ENCODE data around the gene CDC42BPB.

The CDC42BPB gene

DNA sequence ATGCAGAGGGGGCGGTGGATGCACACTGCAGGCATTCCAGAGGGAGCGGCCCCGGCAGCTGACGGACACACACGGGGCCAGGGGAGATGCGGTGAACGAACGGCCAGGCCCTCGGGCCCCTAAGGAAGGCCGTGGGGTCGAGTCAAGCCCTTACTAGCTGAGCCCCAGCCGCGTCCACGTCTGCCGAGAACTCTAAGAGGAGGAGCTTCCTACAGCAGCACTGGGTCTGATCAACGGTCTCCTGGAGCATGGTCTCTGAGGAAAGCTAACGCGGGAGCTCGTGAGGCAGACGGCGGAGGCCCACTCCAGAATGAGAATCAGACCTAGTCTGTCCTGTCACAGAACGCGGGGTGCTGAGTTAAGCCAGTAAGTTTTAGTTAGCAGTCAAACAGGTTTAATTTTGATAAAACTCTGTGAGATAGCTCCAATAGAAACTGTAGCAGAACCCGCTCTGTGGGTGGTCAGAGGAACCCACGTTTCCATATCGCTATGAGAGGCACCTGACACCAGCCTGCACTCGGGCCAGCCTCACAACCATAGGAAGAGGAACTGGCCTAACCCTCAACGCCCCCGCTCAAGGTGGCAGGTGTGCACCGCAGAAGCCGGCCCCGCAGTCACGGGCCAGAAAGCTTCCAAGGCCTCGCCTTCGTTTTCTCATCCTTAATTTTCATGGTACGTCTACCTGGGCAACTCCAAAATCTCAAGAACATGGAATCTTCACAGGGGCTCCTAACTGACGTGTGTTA, 55.5 kb downstream of the CDC42BPB start:
- DNase-seq (ENCODE audit: extremely low spot score, insufficient read length, low read depth) = no peak
- FAIRE-seq = peak; percentile 15

DNA sequence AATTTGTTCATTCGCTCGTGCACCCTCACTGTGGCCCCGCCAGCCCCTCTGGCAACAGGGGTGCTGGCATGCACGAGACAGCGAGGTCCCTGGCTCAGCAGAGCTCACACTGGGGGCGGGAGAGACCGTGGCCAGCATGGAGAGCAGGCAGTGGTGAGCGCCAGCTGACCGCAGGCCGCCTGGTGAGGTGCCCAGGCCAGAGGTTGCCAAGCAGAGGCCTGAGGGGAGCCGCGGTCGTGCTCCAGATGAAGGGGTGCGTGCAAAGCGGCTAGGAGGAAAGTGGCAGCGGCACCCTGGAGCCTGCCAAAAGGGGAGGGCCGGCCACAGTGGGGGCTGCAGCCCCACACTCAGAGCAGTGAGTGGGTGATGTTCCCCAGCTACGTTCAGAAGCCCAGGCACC, 56.1 kb downstream of the CDC42BPB start:
- FAIRE-seq (no peak), DNase-seq (ENCODE audit: extremely low spot score, insufficient read length, low read depth) (no peak)

DNA sequence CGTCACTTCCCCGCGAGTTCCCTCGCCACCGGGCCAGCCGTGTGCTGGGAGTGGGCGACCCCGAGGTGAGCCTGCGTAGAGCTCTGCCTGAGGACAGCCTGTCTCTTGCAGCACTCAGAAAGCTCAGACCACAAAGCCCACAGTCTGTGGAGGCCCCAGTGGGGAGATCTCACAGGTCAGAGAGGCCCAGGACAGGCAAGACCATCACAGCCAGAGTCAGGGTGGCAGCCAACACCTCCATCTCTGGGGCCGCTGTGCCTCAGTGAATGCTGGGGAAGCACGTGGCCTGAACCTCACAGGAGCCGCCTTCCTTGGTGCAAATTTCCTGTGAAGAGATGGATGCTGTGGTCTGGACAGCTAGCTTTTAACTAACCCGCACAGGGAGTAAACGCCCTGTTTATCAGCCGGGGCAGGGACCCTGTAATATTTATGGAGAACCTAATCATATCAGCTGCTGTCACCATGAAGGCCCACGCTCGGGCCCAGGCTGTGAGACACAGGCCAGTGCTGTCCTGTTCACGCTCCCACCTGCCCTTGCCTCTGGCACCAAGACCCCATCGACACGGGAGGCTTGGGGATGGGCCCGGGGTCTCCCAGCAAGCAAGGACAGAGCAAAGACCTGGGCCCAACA, 56.9 kb downstream of the CDC42BPB start:
- no peak for FAIRE-seq

DNA sequence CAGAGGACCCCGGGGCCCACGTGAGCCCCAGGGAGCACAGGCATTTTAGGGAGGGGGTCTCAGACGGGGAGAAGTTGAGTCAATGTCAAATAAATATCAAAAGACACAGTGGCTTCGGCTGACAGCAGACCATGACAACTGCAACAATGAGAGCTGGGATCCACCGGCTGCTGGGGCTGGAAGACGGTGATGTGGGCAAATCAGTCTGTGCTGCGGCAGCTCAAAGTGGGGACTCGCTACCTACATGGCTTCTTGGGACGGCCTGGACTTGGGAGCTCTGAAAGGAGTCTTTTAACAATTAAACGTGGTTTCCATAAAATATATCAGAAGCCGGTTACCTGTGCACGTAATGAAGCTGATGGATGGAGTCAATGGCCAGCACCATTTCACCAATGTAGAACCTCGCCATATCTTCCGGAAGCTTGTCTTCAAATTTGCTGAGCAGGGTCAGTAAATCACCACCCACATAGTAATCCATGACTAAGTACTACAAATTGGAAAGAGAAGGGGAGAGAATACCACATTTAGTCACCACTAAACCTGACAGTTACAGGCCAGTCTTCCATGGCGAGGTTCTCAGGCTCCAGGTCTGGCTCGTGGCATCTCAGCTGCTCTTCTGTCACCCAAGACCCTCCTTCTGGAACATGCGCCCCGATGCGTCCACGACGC, 58.0 kb downstream of the CDC42BPB start:
- FAIRE-seq (no peak), DNase-seq (ENCODE audit: extremely low spot score, insufficient read length, low read depth) (no peak)

More for the DNA sequence above, 56.9 kb downstream of the CDC42BPB start:
- no peak for DNase-seq (ENCODE audit: extremely low spot score, insufficient read length, low read depth)

DNA sequence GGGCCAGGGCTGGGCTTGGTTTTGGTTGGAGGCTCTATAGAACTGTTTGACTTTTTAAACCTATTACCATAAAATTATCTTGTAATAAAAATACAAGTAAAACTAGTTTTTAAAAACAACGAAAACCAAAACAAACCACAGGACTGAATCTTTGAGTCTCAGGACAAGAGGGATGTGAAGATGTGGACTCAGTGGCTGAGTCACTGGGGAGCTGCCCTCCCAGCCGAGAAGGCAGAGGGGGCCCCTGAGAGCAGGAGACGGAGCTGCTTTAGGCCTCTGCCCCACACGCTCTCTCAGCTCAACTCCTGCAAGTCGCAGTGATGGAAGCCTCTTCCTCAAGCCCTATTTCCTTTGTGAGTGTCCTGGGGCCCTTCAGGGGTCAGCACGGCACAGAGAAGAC, 59.0 kb downstream of the CDC42BPB start:
- DNase-seq (ENCODE audit: extremely low spot score, insufficient read length, low read depth) = no peak
- no peak for FAIRE-seq

DNA sequence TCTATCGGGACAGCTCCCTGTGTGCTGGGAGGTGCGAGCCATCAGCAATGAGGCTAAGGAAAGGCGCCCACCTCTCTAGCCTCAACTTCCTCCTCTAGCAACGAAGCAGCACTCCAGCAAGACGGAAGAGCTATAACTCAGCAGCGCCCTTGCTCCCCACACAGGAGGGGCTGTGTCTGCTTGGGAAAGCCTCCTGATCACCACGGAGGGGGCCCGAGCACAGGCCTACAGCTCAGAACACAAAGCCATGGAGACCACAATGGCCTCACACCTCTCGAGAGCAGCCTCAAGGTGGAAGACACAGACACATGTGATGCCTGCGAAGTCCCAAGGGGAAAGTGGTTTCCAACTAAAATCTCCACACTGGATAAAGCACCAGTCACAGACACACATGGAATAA, 60.4 kb downstream of the CDC42BPB start:
- DNase-seq (ENCODE audit: extremely low spot score, insufficient read length, low read depth) (no peak), FAIRE-seq (no peak)

DNA sequence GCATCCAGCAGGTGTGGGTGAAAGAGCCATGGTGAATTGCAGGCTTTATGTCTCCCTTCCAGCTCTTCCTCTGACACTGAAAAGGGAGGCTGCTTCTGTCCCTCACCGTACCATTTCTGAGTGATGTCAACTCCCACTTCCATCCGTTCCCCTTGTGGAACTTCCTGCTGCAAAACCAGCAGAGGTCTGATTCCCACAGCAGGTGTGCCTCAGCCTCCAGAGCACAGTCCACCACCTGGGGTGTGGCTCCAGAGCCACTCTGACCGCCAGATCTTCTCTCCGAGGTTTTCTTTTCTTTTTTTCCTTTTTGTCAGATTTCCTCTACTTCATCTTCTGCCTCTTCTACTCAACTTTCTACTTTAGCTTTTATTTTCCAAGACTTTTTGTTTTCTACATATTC, 62.7 kb downstream of the CDC42BPB start:
- FAIRE-seq = no peak
- DNase-seq (ENCODE audit: extremely low spot score, insufficient read length, low read depth) = no peak

DNA sequence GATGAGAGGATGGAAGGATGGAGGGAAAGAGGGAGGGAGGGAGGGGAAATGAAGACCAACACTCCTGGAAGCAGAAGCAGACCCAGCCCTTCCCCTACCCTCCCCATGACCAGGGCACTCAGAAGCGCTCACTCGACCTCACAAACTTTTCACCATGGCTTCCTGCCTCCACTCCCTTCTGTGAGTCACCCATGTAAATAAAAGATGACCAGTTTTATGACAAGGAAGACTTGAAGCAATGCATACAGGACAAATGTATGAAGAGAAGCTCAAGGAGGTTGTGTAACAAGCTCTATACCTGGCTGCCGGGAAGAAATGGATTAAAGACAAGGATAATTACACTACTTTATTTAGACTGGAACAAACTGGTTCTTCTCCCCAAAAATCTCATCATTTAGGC, 63.8 kb downstream of the CDC42BPB start:
- FAIRE-seq = no peak
- DNase-seq (ENCODE audit: extremely low spot score, insufficient read length, low read depth) = no peak

DNA sequence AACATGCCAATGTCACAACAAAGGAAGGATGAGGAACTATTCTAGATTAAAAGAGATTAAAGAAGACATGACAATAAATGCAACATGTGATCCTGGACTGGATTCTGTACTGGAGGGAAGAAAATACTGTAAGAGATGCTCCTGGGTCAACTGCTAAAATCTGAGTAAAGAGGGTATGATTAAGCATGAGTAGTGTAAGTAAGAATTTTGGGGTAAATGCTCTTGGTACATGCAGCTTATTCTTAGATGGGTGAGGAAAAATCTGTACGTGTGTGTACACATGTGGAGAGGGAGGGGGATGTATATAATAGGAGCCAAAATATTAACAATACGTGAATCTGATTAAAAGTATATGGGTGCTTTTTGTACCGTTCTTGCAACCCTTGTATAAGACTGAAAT, 66.0 kb downstream of the CDC42BPB start:
- no peak for DNase-seq (ENCODE audit: extremely low spot score, insufficient read length, low read depth)

DNA sequence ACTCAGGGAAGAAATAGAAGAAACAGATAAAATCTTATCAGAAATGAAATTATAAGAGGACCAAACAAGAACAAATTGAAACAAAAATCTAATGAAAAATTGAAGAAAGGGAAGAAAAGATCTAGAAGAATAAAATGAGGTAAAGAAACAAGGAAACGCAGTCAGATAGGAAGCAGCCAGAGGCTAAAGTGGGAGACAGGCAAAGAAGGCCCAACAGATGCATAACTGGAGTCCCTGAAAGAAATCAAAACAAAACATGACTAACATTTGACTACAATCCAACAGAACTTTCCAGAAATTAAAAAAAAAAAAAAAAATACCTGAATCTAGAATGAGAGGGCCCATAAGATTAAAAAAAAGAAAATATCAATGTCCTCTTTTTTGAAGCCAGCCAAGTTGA, 69.3 kb downstream of the CDC42BPB start:
- FAIRE-seq (no peak), DNase-seq (ENCODE audit: extremely low spot score, insufficient read length, low read depth) (no peak)

More for the DNA sequence above, 66.0 kb downstream of the CDC42BPB start:
- no peak for FAIRE-seq

DNA sequence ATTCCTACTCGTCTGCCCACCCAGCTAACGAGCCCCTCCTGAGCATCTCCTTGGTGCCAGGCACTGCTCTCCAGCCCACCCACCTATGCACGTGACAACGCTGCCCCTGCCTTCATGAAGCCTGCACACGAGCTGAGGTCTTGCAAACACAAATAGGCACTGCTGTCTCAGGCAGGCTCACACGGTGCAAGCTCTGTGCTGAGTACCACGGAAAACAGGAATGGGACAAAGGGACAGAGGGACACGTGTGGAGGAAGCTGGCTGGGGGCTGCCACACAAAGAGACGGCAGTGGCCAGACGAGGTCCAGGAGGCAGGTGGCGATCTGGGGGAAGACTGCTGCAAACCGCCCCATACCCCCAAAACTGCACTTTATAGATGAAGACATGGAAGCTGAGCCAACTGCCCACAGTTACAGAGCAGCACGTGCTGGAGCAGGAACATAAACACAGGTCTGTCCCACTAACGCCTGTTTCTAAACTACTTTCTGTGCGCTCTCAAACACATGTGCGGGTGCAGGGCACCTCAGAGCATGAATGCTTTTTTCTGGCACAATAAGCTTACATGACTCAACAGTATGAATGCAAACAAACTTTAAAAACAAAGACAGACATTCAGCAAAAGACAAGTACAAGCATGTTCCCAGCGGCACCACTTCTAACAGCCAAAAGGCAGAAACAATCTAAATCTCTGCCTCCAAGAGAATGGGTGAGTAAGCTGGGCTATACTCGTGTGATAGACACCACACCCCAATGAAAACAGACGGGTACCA, 70.4 kb downstream of the CDC42BPB start:
- no peak for DNase-seq (ENCODE audit: extremely low spot score, insufficient read length, low read depth)

DNA sequence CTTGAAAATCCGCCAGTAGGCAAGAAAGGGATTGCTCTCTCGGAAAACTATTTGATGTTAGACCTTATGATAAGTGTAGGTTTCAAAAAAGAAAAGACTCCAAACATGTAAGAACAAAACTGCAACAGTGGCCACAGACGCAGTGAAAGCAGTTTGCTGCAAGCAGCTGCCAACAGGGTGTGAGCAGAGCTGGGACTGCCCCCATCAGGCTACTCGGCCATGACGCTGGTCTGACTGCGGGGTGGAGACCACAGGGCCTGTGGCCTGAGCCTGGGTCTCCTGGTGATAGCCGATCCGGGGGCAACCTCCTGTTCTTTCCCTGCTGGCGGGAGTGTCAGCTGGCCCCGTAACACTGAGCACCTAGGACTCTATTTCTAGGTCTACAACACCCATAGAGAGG, 71.7 kb downstream of the CDC42BPB start:
- DNase-seq (ENCODE audit: extremely low spot score, insufficient read length, low read depth) = peak; percentile 74
- peak; percentile 63 for FAIRE-seq

More for the DNA sequence above, 70.4 kb downstream of the CDC42BPB start:
- no peak for FAIRE-seq

DNA sequence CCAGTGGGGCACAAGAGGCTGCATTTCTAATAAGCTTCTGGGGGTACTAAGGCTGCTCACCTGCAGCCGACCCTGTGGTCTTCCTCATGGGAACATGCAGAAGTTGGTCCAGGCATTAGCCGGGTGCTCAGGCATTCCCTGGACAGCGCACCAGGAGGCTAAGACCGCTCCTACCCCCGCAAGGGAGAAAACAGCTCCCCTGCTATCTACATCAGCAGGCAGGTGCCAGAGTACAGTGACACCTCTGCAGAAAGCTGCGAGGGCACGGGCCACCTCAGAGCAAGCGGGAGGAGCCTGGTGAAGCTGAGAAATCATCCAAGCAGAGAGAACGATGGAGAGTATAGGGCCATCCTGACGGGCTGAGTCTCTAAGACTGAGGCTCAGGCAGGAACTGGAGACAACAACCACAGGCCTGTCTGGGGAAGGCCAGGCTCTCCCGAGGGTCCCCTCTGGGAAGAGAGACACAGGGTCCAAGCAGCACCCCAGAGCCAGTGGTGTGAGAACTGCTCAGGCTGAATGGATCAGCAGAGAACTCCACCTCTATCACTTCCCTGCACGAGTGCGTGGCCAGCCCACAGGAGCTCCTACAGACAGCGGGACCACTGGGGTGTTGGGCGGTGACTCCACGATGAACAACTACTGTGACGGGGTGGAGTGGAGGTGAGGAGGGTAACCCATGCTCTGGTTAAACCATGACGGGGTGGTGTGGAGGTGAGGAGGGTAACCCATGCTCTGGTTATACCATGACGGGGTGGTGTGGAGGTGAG, 72.8 kb downstream of the CDC42BPB start:
- DNase-seq (ENCODE audit: extremely low spot score, insufficient read length, low read depth) = no peak

DNA sequence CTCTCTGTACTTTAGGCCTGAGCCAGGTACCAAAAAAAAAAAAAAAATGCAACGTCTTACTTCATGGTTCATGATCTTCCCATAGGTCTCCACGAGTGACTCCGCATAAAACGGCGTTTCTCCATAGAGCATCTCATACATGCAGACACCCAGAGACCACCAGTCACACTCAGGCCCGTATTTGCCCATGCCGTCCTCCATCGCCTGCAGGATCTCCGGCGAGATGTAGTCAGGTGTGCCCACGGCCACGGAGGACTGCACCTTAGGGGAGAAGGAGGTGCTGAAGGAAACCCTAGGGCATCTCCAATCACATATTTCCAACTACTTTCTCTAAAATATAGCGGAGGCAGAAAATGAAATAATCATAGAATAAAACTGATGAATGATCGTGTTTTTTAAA, 73.9 kb downstream of the CDC42BPB start:
- no peak for DNase-seq (ENCODE audit: extremely low spot score, insufficient read length, low read depth)
- no peak for FAIRE-seq

More for the DNA sequence above, 72.8 kb downstream of the CDC42BPB start:
- FAIRE-seq = no peak

DNA sequence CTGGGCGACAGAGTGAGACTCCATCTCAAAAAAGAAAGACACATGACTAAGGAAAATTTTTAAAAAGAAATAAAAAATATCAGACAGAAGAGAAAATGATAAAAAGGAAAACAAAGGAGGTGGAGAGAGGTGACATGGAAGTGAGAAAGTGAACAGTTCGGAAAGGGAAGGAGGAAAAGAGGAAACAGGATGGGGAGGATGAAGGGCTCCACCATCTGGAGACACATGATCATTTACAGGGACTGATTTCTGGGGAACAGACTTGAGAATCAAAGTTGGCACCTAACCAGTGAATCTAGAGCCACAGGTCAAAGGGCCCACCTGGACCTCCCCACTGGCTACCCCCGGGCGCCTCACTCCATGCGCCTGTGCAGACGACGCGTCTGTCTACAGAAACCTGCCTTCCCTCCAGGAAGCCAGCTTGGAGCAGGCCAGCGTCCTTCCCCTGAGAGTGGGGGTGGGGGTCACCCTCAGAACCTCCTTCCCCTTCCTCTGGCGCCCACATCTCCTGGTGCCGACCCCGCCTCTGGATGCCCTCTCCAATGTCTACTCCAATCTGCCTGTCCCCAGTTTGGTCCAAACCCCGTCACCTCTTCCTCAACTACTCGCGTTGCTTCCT, 74.4 kb downstream of the CDC42BPB start:
- FAIRE-seq = no peak

DNA sequence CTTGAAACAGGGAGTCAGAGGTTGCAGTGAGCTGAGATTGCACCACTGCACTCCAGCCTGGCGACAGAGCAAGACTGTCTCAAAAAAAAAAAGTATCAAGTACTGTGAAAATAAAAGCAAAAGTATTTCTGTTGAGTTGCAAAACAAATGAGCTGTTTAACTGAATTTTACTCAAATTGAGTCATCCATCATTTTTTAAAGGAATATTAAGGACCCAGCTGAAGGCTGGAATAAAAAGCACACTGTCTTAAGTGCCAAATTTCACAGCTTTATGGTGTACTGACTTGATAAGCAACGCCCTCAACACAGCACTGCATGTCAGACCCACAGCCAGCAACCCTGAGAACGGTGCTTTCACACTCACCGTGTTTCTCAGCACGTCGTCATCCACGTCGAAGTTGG, 76.9 kb downstream of the CDC42BPB start:
- DNase-seq (ENCODE audit: extremely low spot score, insufficient read length, low read depth) = no peak
- FAIRE-seq = no peak

More for the DNA sequence above, 74.4 kb downstream of the CDC42BPB start:
- DNase-seq (ENCODE audit: extremely low spot score, insufficient read length, low read depth) = no peak

DNA sequence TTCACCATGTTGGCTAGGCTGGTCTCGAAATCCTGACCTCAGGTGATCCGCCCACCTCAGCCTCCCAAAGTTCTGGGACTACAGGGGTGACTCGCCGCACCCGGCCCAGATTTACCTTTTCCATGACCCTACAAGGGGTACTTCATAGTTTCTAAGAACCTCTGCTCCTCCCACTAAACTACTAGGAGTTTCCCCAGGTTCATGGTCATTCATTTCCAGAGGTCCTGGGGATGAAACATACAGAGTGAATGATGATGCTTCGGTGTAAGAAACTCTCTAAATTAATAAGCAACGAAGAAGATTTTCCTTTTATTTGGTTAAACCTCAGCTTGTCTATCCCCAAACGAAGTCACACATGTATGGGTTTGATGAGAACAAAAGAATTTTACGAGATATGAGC, 77.9 kb downstream of the CDC42BPB start:
- DNase-seq (ENCODE audit: extremely low spot score, insufficient read length, low read depth) (no peak), FAIRE-seq (no peak)

DNA sequence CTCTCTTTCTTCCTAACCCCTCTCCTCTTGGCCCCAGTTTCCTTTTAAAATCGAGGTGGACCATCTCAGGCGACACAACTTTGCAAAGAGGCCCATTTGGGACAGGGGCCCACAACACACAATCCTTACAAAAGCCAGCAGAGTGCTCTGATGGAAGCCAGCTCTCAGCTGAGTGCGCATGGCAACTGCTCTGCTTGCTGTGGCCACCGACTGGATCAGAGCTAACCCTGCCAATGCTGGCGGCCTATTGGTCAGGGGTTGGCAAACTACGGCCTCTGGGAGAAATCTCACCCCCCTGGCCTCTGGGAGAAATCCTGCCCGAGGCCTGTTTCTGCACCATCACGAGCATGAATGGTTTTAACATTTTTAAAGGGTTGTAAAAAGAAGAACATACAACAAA, 79.9 kb downstream of the CDC42BPB start:
- DNase-seq (ENCODE audit: extremely low spot score, insufficient read length, low read depth) = no peak
- FAIRE-seq = no peak

DNA sequence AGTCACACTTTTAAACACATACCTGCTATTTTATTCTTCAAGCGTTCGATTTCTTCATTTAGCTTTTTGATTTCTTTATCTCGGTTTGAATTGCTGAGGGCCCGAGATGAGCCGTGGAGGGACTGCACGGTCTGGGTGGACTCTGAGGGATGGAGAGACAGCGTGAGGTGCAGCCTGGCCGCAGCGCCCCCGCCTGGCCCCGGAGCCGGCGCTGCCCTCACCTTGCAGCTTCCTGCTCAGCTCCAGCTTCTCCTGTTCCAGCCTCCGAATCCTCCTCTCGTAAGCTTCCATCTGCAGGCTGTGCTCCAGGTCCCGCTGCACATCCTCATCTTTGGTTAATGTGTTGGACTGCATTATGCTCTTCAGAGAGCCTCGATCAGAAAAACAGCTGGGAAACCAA, 81.7 kb downstream of the CDC42BPB start:
- DNase-seq (ENCODE audit: extremely low spot score, insufficient read length, low read depth) (no peak), FAIRE-seq (no peak)

All from GM18507 (cell line).